Suprapubic skin (tissue), 4 donors: ENCODE data around the gene DRC3. TPM values are rescaled to one million over a fixed set of nuclear protein-coding genes. Genes with fewer than 3 reads are reported as not detected.

Experiments used
- DNase-seq, 2 donors: peaks; one replicate each; pipeline ENCODE4 v3.0.0-alpha.2; 2019; ENCODE audit warnings: low spot score in 2 of 2
- H3K27ac ChIP-seq: fragments of 200-600 bp; sonication (generic); one replicate; pipeline ENCODE4 v1.5.1; 2019
- H3K27me3 ChIP-seq: fragments of 200-600 bp; sonication (generic); one replicate; pipeline ENCODE4 v1.5.1; 2019
- H3K36me3 ChIP-seq: fragments of 200-600 bp; sonication (generic); one replicate; pipeline ENCODE4 v1.5.1; 2019
- H3K4me1 ChIP-seq: fragments of 200-600 bp; sonication (generic); one replicate; pipeline ENCODE4 v1.5.1; 2019
- H3K4me3 ChIP-seq: fragments of 200-600 bp; sonication (generic); one replicate; pipeline ENCODE4 v1.5.1; 2019; ENCODE audit warnings: mild to moderate bottlenecking
- H3K9me3 ChIP-seq: fragments of 200-600 bp; sonication (generic); one replicate; pipeline ENCODE4 v1.5.1; 2019
- EP300 ChIP-seq: sonication (generic); formaldehyde crosslinking; IDR thresholded peaks from one replicate; pipeline ENCODE4 v1.6.1; 2017; ENCODE audit warnings: antibody characterized with exemption
- POLR2A ChIP-seq, 2 donors: fragments of 450-650 bp; IDR thresholded peaks; one replicate each; pipeline ENCODE4 v1.6.1; 2017; ENCODE audit warnings: antibody characterized with exemption in 2 of 2, mild to moderate bottlenecking in 2 of 2, moderate library complexity in 2 of 2
- POLR2AphosphoS5 ChIP-seq, 3 donors: sonication (generic); formaldehyde crosslinking; IDR thresholded peaks; one replicate each; pipeline ENCODE4 v1.6.1; 2017; ENCODE audit warnings: antibody characterized with exemption in 3 of 3
- WGBS: methylation state at CpG from one replicate; pipeline ENCODE4 v1.1.5; 2018; 5-methylcytosine and 5-hydroxymethylcytosine counted together
- total RNA-seq, 4 donors: library from RNA; depleted of rRNA; stranded (reverse); fragments of >200 nt; gene quantifications; one replicate each; pipeline ENCODE4 v1.1.0, GENCODE V29; 2016
- TF ChIP-seq, protein P1 (sequence below), 2 donors: fragments of 200-600 bp in 1 of 2; fragments of 450-650 bp in 1 of 2; sonication (generic) in 1 of 2; IDR thresholded peaks; one replicate each; pipeline ENCODE4 v1.5.1; 2016 to 2019; ENCODE audit warnings: antibody characterized with exemption in 2 of 2, mild to moderate bottlenecking in 1 of 2, moderate library complexity in 1 of 2

DRC3 gene
- total RNA-seq, 4 donors from 2014 or later: 2.0 to 10.6 (median 5.5) TPM

DNA sequence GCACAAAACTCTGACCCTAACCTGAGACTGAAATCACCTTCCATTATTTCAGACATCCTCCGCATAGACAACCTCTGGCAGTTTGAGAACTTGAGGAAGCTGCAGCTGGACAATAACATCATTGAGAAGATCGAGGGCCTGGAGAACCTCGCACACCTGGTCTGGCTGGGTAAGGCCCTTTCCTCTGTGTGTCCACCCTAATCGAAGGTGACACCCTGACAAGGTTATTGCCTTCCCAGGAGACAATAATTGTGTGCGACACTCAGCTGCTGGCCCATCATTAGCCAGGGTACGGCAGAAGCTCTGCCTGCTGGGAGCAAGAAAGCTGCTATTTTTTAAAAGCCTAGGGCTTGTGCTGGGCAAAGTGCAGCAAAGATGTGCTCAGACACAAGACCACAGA, 11.1 kb downstream of the DRC3 start:
- TF ChIP-seq EP300: no peak
- no peak for TF ChIP-seq POLR2AphosphoS5 (IDR thresholded peaks at IDR 0.05)
- no peak for TF ChIP-seq POLR2A (IDR thresholded peaks at IDR 0.05)
- TF ChIP-seq, protein P1, sequence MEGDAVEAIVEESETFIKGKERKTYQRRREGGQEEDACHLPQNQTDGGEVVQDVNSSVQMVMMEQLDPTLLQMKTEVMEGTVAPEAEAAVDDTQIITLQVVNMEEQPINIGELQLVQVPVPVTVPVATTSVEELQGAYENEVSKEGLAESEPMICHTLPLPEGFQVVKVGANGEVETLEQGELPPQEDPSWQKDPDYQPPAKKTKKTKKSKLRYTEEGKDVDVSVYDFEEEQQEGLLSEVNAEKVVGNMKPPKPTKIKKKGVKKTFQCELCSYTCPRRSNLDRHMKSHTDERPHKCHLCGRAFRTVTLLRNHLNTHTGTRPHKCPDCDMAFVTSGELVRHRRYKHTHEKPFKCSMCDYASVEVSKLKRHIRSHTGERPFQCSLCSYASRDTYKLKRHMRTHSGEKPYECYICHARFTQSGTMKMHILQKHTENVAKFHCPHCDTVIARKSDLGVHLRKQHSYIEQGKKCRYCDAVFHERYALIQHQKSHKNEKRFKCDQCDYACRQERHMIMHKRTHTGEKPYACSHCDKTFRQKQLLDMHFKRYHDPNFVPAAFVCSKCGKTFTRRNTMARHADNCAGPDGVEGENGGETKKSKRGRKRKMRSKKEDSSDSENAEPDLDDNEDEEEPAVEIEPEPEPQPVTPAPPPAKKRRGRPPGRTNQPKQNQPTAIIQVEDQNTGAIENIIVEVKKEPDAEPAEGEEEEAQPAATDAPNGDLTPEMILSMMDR (IDR thresholded peaks at IDR 0.05): no peak
- Histone ChIP-seq H3K27ac (peak overlapping the region; percentile 75), H3K27me3 (no peaks in the 10 kb centered on the region), H3K36me3 (no peaks in the 10 kb centered on the region), H3K9me3 (no peaks in the 10 kb centered on the region), H3K4me1 (peaks cover 14% of the 10 kb centered on the region), H3K4me3 (no peak overlapping the region)
- WGBS: 89% methylated on average over 4 of the region's 6 CpGs
- DNase-seq: no peak

DNA sequence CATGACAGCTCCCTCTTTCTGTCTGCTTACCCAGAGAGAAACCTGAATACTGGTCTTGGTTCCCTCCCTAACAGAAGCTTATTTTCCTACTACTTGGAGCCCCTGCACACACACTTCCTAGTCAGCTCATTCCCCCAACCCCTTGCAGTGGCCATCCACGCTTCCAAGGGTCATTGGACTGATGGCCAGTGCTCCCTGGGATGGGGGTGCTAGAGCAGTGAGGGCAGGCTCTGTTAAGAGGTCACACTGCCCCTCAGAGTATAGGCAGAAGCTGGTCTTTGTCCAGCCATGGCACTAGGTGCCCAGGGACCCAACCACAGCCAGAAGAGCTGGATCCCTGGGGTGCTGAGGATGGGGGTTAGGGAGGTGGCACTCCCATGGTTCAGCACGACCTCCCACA, 12.5 kb downstream of the DRC3 start:
- Histone ChIP-seq H3K4me1 (peaks cover 13% of the 10 kb centered on the region), H3K27ac (no peak overlapping the region), H3K9me3 (no peaks in the 10 kb centered on the region), H3K27me3 (no peaks in the 10 kb centered on the region), H3K4me3 (no peak overlapping the region), H3K36me3 (no peaks in the 10 kb centered on the region)
- 87% methylated on average over 2 of the region's 2 CpGs for WGBS
- TF ChIP-seq EP300: no peak
- TF ChIP-seq POLR2A (IDR thresholded peaks at IDR 0.05): no peak
- no peak for TF ChIP-seq POLR2AphosphoS5 (IDR thresholded peaks at IDR 0.05)
- TF ChIP-seq, protein P1 (IDR thresholded peaks at IDR 0.05): no peak
- no peak for DNase-seq

DNA sequence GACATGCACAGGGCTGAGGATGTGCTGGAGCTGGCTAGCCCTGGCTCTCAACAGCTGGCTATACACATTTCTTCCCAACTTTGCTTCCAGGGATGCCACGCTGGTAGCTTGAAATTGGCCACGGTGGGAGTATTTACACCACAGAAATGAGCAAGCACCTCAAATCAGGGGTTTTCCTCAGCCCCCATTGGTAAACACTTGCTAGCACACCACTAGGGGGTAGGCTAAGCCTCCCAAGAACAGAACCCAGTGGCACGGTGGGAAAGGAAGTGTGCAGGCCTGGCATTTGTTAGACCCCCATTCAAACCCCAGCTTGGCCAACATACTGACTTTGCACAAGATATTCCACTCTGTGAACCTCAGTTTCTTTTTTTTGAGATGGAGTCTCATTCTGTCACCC, 12.9 kb downstream of the DRC3 start:
- Histone ChIP-seq H3K36me3 (no peaks in the 10 kb centered on the region), H3K27me3 (no peaks in the 10 kb centered on the region), H3K27ac (no peak overlapping the region), H3K9me3 (no peaks in the 10 kb centered on the region), H3K4me3 (no peak overlapping the region), H3K4me1 (peaks cover 16% of the 10 kb centered on the region)
- 72% methylated on average over 3 of the region's 3 CpGs for WGBS
- DNase-seq: no peak
- TF ChIP-seq POLR2A (IDR thresholded peaks at IDR 0.05) (no peak), POLR2AphosphoS5 (IDR thresholded peaks at IDR 0.05) (no peak), EP300 (no peak)
- TF ChIP-seq, protein P1 (IDR thresholded peaks at IDR 0.05): no peak

DNA sequence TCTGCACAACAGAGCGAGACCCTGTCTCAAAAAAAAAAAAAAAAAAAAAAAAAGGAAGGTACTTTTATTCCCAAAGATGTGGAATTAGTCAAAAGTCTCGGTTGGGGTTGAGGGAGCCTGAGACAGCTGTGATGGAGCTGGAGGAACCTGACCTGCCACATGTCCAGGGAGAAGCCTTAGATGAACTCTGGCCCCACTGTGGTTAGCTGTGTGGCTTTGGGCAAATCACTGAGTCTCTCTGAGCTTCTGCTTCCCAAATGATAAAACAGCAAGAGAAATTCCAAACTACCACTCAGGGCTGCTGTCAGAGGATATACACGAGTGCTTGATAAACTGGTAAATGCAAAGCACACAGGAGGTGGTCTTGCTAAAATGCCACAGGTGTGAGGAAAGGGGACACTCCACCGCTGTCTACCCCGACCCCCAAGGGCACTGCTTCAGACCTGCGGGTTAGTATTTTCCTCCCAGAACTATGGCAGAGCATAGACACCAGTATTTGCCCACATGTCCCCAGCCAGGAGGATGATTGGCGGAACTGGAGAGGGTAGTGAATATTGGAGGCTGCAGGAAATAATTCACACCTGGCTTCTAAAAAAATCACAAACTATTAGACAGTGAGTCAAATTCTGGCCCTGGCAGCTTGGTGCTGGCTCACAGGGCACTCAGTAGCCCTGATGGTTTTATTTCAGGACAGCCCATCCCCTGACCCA, 14.7 kb downstream of the DRC3 start:
- no peaks in the 10 kb centered on the region for H3K9me3 ChIP-seq
- H3K27me3 ChIP-seq: no peaks in the 10 kb centered on the region
- peaks cover 19% of the 10 kb centered on the region for H3K4me1 ChIP-seq
- DNase-seq: no peak
- H3K4me3 ChIP-seq: no peak overlapping the region
- no peaks in the 10 kb centered on the region for H3K36me3 ChIP-seq
- no peak overlapping the region for H3K27ac ChIP-seq
- WGBS: 90% methylated on average over 7 of the region's 7 CpGs
- no peak for TF ChIP-seq POLR2AphosphoS5 (IDR thresholded peaks at IDR 0.05)
- no peak for TF ChIP-seq POLR2A (IDR thresholded peaks at IDR 0.05)
- TF ChIP-seq, protein P1 (IDR thresholded peaks at IDR 0.05): no peak
- TF ChIP-seq EP300: no peak

DNA sequence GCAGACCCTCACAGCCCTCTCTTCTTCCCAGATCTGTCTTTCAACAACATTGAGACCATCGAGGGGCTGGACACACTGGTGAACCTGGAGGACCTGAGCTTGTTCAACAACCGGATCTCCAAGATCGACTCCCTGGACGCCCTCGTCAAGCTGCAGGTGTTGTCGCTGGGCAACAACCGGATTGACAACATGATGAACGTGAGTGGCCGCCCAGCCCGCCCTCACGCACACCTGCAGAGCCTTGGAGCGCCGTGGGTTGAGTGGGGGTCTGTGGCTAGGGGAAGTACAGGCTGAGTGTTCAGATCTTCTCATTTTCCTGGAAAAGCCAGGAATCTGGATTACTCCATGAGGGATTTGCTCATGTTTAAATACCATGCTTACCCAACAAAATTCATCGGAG, 15.2 kb downstream of the DRC3 start:
- H3K27ac ChIP-seq: no peak overlapping the region
- TF ChIP-seq, protein P1 (IDR thresholded peaks at IDR 0.05): no peak
- no peak for TF ChIP-seq POLR2AphosphoS5 (IDR thresholded peaks at IDR 0.05)
- TF ChIP-seq POLR2A (IDR thresholded peaks at IDR 0.05): no peak
- no peak for TF ChIP-seq EP300
- 64% methylated on average over 14 of the region's 14 CpGs for WGBS
- no peaks in the 10 kb centered on the region for H3K9me3 ChIP-seq
- no peak overlapping the region for H3K4me3 ChIP-seq
- peaks cover 15% of the 10 kb centered on the region for H3K4me1 ChIP-seq
- H3K36me3 ChIP-seq: no peaks in the 10 kb centered on the region
- no peak for DNase-seq
- H3K27me3 ChIP-seq: no peaks in the 10 kb centered on the region
